HG03097 (cell line): ENCODE measurements around the gene PDLIM1.
"Not testable (repeated sequence)": the region's sequence is repeated elsewhere in the genome, so short reads cannot be mapped to it uniquely, and the experiment has no call there.

Source experiments
- ATAC-seq: cut with Tn5 transposase; IDR thresholded peaks from one replicate; pipeline ENCODE4 v1.9.1; 2021; ENCODE audit not compliant: unreplicated experiment, low FRiP score

PDLIM1 gene

GRCh38 chr10:95245425-95246055, 45.3 kb downstream of the PDLIM1 start:
- ATAC-seq, result peak; percentile 74

GRCh38 chr10:95244152-95244551, 46.7 kb downstream of the PDLIM1 start:
- no peak for ATAC-seq

GRCh38 chr10:95243318-95243617, 47.5 kb downstream of the PDLIM1 start:
- no peak for ATAC-seq

- no peak for ATAC-seq
Measured at GRCh38 chr10:95242581-95243317, 48.1 kb downstream of the PDLIM1 start.

- no peak for ATAC-seq
Measured at GRCh38 chr10:95241533-95241932, 49.3 kb downstream of the PDLIM1 start.

- ATAC-seq, result no peak
Measured at GRCh38 chr10:95240811-95241210, 50.0 kb downstream of the PDLIM1 start.

- not testable (repeated sequence) for ATAC-seq
Measured at GRCh38 chr10:95240096-95240495, 50.7 kb downstream of the PDLIM1 start.

GRCh38 chr10:95237376-95238170, 53.2 kb downstream of the PDLIM1 start:
- no peak for ATAC-seq

- peak; percentile 98 for ATAC-seq
Measured at GRCh38 chr10:95236068-95236903, 54.5 kb downstream of the PDLIM1 start.

- ATAC-seq, result no peak
Measured at GRCh38 chr10:95235676-95236067, 55.1 kb downstream of the PDLIM1 start.

- no peak for ATAC-seq
Measured at GRCh38 chr10:95234951-95235350, 55.9 kb downstream of the PDLIM1 start.

GRCh38 chr10:95233377-95234034, 57.3 kb downstream of the PDLIM1 start:
- no peak for ATAC-seq

GRCh38 chr10:95230677-95231586, 59.9 kb downstream of the PDLIM1 start:
- ATAC-seq, result peak; percentile 62

- ATAC-seq, result no peak
Measured at GRCh38 chr10:95229724-95230627, 60.8 kb downstream of the PDLIM1 start.

GRCh38 chr10:95228934-95229723, 61.7 kb downstream of the PDLIM1 start:
- ATAC-seq, result not testable (repeated sequence)

- ATAC-seq, result no peak
Measured at GRCh38 chr10:95225136-95225535, 65.7 kb downstream of the PDLIM1 start.

- no peak for ATAC-seq
Measured at GRCh38 chr10:95221124-95221523, 69.7 kb downstream of the PDLIM1 start.
